DND-41 (cell line): ENCODE data around the gene ADGRG7.

Experiments used
- ATAC-seq: fragments of 200-7000 bp; cut with Tn5 transposase; 3 replicates; pipeline ENCODE4 v1.9.1; 2021; ENCODE audit warnings: low read depth; ENCODE audit not compliant: insufficient read depth
- DNase-seq: peaks from one replicate; pipeline ENCODE4 v3.0.0-alpha.2; 2020
- H2AFZ ChIP-seq: 2 replicates; pipeline ENCODE4 v1.6.0; 2012; ENCODE audit warnings: low read depth, low read length
- H3K27ac ChIP-seq: 2 replicates; pipeline ENCODE4 v1.5.1; 2012; ENCODE audit warnings: low read length, inconsistent platforms
- H3K27me3 ChIP-seq: fragments of 200-600 bp; sonication (generic); 2 replicates; pipeline ENCODE4 v1.6.0; 2012; ENCODE audit warnings: low read length, mild to moderate bottlenecking, inconsistent platforms; ENCODE audit not compliant: insufficient read depth, poor library complexity
- H3K36me3 ChIP-seq: 2 replicates; pipeline ENCODE4 v1.5.1; 2012; ENCODE audit warnings: low read length, inconsistent platforms; ENCODE audit not compliant: insufficient read depth
- H3K4me1 ChIP-seq: 2 replicates; pipeline ENCODE4 v1.5.1; 2012; ENCODE audit warnings: mild to moderate bottlenecking, low read length; ENCODE audit not compliant: insufficient read depth
- H3K4me2 ChIP-seq: 2 replicates; pipeline ENCODE4 v1.6.0; 2012; ENCODE audit warnings: mild to moderate bottlenecking, moderate library complexity, low read length, inconsistent platforms; ENCODE audit not compliant: insufficient read depth
- H3K4me3 ChIP-seq, 2 experiments: fragments of 200-600 bp in 1 of 2; shearing (Covaris generic) in 1 of 2; 2 replicates each; pipeline ENCODE4 v1.5.1; 2012 to 2016; ENCODE audit warnings: inconsistent platforms in 2 of 2, low read length in 2 of 2, mild to moderate bottlenecking in 2 of 2, low read depth in 1 of 2, moderate library complexity in 1 of 2
- H3K79me2 ChIP-seq: 2 replicates; pipeline ENCODE4 v1.6.0; 2012; ENCODE audit warnings: low read length, inconsistent platforms; ENCODE audit not compliant: insufficient read depth
- H3K9ac ChIP-seq: 2 replicates; pipeline ENCODE4 v1.6.0; 2012; ENCODE audit warnings: low read depth, mild to moderate bottlenecking, inconsistent platforms, low read length, moderate library complexity
- H3K9me3 ChIP-seq: 2 replicates; pipeline ENCODE4 v1.5.1; 2012; ENCODE audit warnings: low read length, moderate library complexity, mild to moderate bottlenecking, inconsistent platforms; ENCODE audit not compliant: insufficient read depth, severe bottlenecking
- H4K20me1 ChIP-seq: 2 replicates; pipeline ENCODE4 v1.6.0; 2012; ENCODE audit warnings: low read length; ENCODE audit not compliant: insufficient read depth
- CTCF ChIP-seq: IDR thresholded peaks from 2 replicates; pipeline ENCODE4 v1.5.1; 2012; ENCODE audit warnings: borderline replicate concordance, low read length, moderate library complexity, mild to moderate bottlenecking; ENCODE audit not compliant: poor library complexity, severe bottlenecking; ENCODE audit errors: extremely low read depth
- EZH2 ChIP-seq: IDR thresholded peaks from 3 replicates; pipeline ENCODE4 v1.6.1; 2012; ENCODE audit warnings: borderline replicate concordance, low read depth, mild to moderate bottlenecking, moderate library complexity, low read length, inconsistent platforms; ENCODE audit not compliant: severe bottlenecking

Gene ADGRG7

GRCh38 chr3:100590114-100590839, 19.1 kb upstream of the ADGRG7 start:
- no peaks in the 10 kb centered on the region for H3K36me3 ChIP-seq
- H3K79me2 ChIP-seq, result no peaks in the 10 kb centered on the region
- TF ChIP-seq EZH2 (no peak), CTCF (peak; percentile 87)
- DNase-seq (peak; percentile 64), ATAC-seq (peak; percentile 93)
- H3K4me2 ChIP-seq, result peak overlapping the region; percentile 54
- H3K4me1 ChIP-seq, result peaks cover 4% of the 10 kb centered on the region
- no peak overlapping the region for H3K9ac ChIP-seq
- peaks cover 4% of the 10 kb centered on the region for H3K27me3 ChIP-seq
- no peaks in the 10 kb centered on the region for H3K9me3 ChIP-seq
- H2AFZ ChIP-seq, result peak overlapping the region; percentile 50; the same call in 1 of the 2 replicates
- no peak overlapping the region for H3K4me3 ChIP-seq
- H4K20me1 ChIP-seq, result no peaks in the 10 kb centered on the region
- H3K27ac ChIP-seq, result no peak overlapping the region

GRCh38 chr3:100590840-100591147, 18.6 kb upstream of the ADGRG7 start:
- no peak for ATAC-seq
- Histone ChIP-seq H3K27ac (no peak overlapping the region), H3K27me3 (peaks cover 4% of the 10 kb centered on the region), H3K4me2 (no peak overlapping the region), H3K9me3 (no peaks in the 10 kb centered on the region), H3K79me2 (no peaks in the 10 kb centered on the region), H4K20me1 (no peaks in the 10 kb centered on the region), H2AFZ (no peak overlapping the region), H3K4me3 (no peak overlapping the region), H3K9ac (no peak overlapping the region), H3K36me3 (no peaks in the 10 kb centered on the region), H3K4me1 (peaks cover 4% of the 10 kb centered on the region)
- TF ChIP-seq EZH2 (no peak), CTCF (no peak)
- DNase-seq, result no peak

- no peaks in the 10 kb centered on the region for H3K9me3 ChIP-seq
- H3K36me3 ChIP-seq, result no peaks in the 10 kb centered on the region
- no peak overlapping the region for H3K27ac ChIP-seq
- no peaks in the 10 kb centered on the region for H3K79me2 ChIP-seq
- H3K4me3 ChIP-seq, result no peak overlapping the region
- no peak overlapping the region for H3K4me2 ChIP-seq
- peaks cover 4% of the 10 kb centered on the region for H3K27me3 ChIP-seq
- TF ChIP-seq CTCF (no peak), EZH2 (no peak)
- H4K20me1 ChIP-seq, result no peaks in the 10 kb centered on the region
- ATAC-seq (no peak), DNase-seq (no peak)
- no peak overlapping the region for H3K9ac ChIP-seq
- H2AFZ ChIP-seq, result no peak overlapping the region
- peaks cover 4% of the 10 kb centered on the region for H3K4me1 ChIP-seq
Measured at GRCh38 chr3:100591411-100591810, 18.0 kb upstream of the ADGRG7 start.
